ENCODE measurements around the gene CSF2RB. TPM values are rescaled to one million over a fixed set of nuclear protein-coding genes. Genes with fewer than 3 reads are reported as not detected.

CSF2RB gene
- polyA plus RNA-seq, 2 of the 4 experiments (the other 2 are of a cell fraction): not detected

- TF ChIP-seq E2F6 (IDR thresholded peaks at IDR 0.05; ENCODE audit: borderline replicate concordance, low read depth) (no peak), HOXB5 (CRISPR knock-in tag; IDR thresholded peaks at IDR 0.05) (no peak), ZC3H11A (IDR thresholded peaks at IDR 0.05) (no peak), KDM1A (IDR thresholded peaks at IDR 0.05; ENCODE audit: low read depth) (no peak), POLR2AphosphoS2 (conservative IDR thresholded peaks at IDR 0.05; ENCODE audit: low read length) (no peak), ZNF302 (CRISPR knock-in tag; IDR thresholded peaks at IDR 0.05) (no peak), BHLHE40 (IDR thresholded peaks at IDR 0.05; ENCODE audit: low read depth, low read length) (no peak), PBX3 (IDR thresholded peaks at IDR 0.05) (no peak)
Measured at GRCh38 chr22:36929621-36930020, 16.2 kb downstream of the CSF2RB start (continued).

- FAIRE-seq: no peak
- ChIA-PET POLR2A (no interaction called here), CTCF (no interaction called here)
- no peaks in the 10 kb centered on the region for H3K4me1 ChIP-seq
- ATAC-seq: no peak
- no peak overlapping the region for H3K4me2 ChIP-seq
- no peak overlapping the region for H3K27ac ChIP-seq
- 57% methylated on average over 18 of the region's 20 CpGs for WGBS (ENCODE audit: missing lambda C conversion rate)
- TF ChIP-seq CHD2 (IDR thresholded peaks at IDR 0.05; ENCODE audit: low read length, partially characterized antibody) (no peak), ESRRA (IDR thresholded peaks at IDR 0.05; ENCODE audit: borderline replicate concordance, low read length) (no peak), BHLHE40 (IDR thresholded peaks at IDR 0.05; ENCODE audit: low read depth, low read length) (no peak), EHF (CRISPR knock-in tag; IDR thresholded peaks at IDR 0.05) (no peak), HEYL (CRISPR knock-in tag; IDR thresholded peaks at IDR 0.05) (no peak), RARB (CRISPR knock-in tag; IDR thresholded peaks at IDR 0.05) (no peak), MYC (IDR thresholded peaks at IDR 0.05; ENCODE audit: borderline replicate concordance, low read length) (no peak)
- no peak for DNase-seq (ENCODE audit: low read depth in 1 of 2, low spot score in 1 of 2)
- no peak overlapping the region for H3K4me3 ChIP-seq
- no peaks in the 10 kb centered on the region for H3K9me3 ChIP-seq
Measured at GRCh38 chr22:36930041-36930935, 16.9 kb downstream of the CSF2RB start.

- Histone ChIP-seq H3K4me2 (no peak overlapping the region), H3K9me3 (no peaks in the 10 kb centered on the region), H3K4me3 (no peak overlapping the region), H3K27ac (no peak overlapping the region), H3K4me1 (no peaks in the 10 kb centered on the region)
- ChIA-PET POLR2A (no interaction called here), CTCF (interaction anchor here (0.9 kb wide), 1 partner anchor 9 kb away, joined by 3 read pairs; no protein-coding TSS in a partner anchor)
- no peak for TF ChIP-seq POLR2AphosphoS2 (conservative IDR thresholded peaks at IDR 0.05; ENCODE audit: low read length)
- no peak for TF ChIP-seq BHLHE40 (IDR thresholded peaks at IDR 0.05; ENCODE audit: low read depth, low read length)
- no peak for TF ChIP-seq RFX5 (IDR thresholded peaks at IDR 0.05)
- TF ChIP-seq ELK1 (IDR thresholded peaks at IDR 0.05; ENCODE audit: low read depth, low read length): no peak
- TF ChIP-seq PHF8 (IDR thresholded peaks at IDR 0.05; ENCODE audit: borderline replicate concordance, low read depth): no peak
- no peak for TF ChIP-seq TFCP2L1 (CRISPR knock-in tag; IDR thresholded peaks at IDR 0.05)
- TF ChIP-seq CHD4 (IDR thresholded peaks at IDR 0.05; ENCODE audit: borderline replicate concordance): no peak
- TF ChIP-seq SREBF2 (IDR thresholded peaks at IDR 0.05): no peak
- TF ChIP-seq HOXB5 (CRISPR knock-in tag; IDR thresholded peaks at IDR 0.05): no peak
- no peak for TF ChIP-seq NR3C1 (IDR thresholded peaks at IDR 0.05)
- TF ChIP-seq BCL3 (IDR thresholded peaks at IDR 0.05): no peak
- TF ChIP-seq SMC3 (IDR thresholded peaks at IDR 0.05): no peak
- no peak for ATAC-seq
- 44% methylated on average over 2 of the region's 2 CpGs for WGBS (ENCODE audit: missing lambda C conversion rate)
- no peak for FAIRE-seq
- DNase-seq (ENCODE audit: low read depth in 1 of 2, low spot score in 1 of 2): no peak
Measured at GRCh38 chr22:36931446-36931845, 18.0 kb downstream of the CSF2RB start.
